Measurements from ENCODE around the gene NOP58.
"Not testable (repeated sequence)": the region's sequence is repeated elsewhere in the genome, so short reads cannot be mapped to it uniquely, and the experiment has no call there.

NOP58 gene

DNA sequence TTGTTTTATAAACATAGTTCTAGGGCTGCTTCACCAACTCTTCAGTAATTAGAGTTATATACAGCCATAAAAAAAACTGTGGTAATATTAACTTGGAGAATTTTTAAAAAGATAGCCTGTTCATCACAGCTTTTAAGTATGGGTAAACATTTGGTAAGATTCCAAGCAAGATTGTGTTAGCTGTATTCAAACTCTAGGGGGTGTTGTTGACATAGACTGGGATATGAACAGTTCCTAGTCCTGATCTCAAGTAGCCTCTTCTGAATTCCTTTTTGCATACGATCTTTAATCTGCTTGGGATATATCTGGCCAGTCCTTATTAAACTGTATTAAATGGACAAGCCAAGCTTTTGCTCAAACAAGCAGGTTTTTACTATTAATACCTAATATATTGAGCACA lies 13.4 kb downstream of the NOP58 start:
- no peaks in the 10 kb centered on the region for H3K9me3 Mint-ChIP-seq
- H3K36me3 Mint-ChIP-seq (ENCODE audit: low read depth) = peaks cover 63% of the 10 kb centered on the region
- H3K27me3 Mint-ChIP-seq = no peaks in the 10 kb centered on the region
- H3K4me3 Mint-ChIP-seq = no peak overlapping the region
- peak overlapping the region; percentile 92 for H3K27ac Mint-ChIP-seq
- peaks cover 53% of the 10 kb centered on the region for H3K4me1 Mint-ChIP-seq (ENCODE audit: low read depth)

- Mint-ChIP-seq H3K4me1 (ENCODE audit: low read depth) (peaks cover 9% of the 10 kb centered on the region), H3K9me3 (no peaks in the 10 kb centered on the region), H3K27ac (no peak overlapping the region), H3K36me3 (ENCODE audit: low read depth) (peaks cover 78% of the 10 kb centered on the region), H3K27me3 (no peaks in the 10 kb centered on the region), H3K4me3 (no peak overlapping the region)
These were observed 21.0 kb downstream of the NOP58 start for GRCh38 chr2:202286595-202286994.

- H3K27me3 Mint-ChIP-seq = no peaks in the 10 kb centered on the region
- H3K36me3 Mint-ChIP-seq (ENCODE audit: low read depth) = peaks cover 78% of the 10 kb centered on the region
- H3K27ac Mint-ChIP-seq = no peak overlapping the region
- H3K4me1 Mint-ChIP-seq (ENCODE audit: low read depth) = peaks cover 29% of the 10 kb centered on the region
- no peaks in the 10 kb centered on the region for H3K9me3 Mint-ChIP-seq
- H3K4me3 Mint-ChIP-seq = no peak overlapping the region
These were observed 24.0 kb downstream of the NOP58 start for GRCh38 chr2:202289394-202290204.

DNA sequence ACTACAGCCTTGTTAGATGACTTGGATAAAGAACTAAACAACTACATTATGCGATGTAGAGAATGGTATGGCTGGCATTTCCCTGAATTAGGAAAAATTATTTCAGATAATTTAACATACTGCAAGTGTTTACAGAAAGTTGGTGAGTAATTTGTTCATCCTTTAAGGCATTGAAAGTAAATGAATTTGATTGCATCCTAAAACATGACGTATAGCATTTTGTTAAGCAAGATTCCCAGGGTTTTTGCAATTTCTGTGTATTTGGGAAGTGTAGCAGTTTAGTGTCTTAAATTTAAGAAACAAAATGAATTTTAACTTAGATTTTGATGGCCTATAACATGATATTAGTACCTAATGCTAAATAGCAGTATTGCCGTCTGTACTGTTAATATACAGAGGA lies 24.8 kb downstream of the NOP58 start:
- H3K36me3 Mint-ChIP-seq (ENCODE audit: low read depth) = peaks cover 80% of the 10 kb centered on the region
- no peak overlapping the region for H3K27ac Mint-ChIP-seq
- H3K27me3 Mint-ChIP-seq = no peaks in the 10 kb centered on the region
- peaks cover 33% of the 10 kb centered on the region for H3K4me1 Mint-ChIP-seq (ENCODE audit: low read depth)
- no peak overlapping the region for H3K4me3 Mint-ChIP-seq
- H3K9me3 Mint-ChIP-seq = no peaks in the 10 kb centered on the region

DNA sequence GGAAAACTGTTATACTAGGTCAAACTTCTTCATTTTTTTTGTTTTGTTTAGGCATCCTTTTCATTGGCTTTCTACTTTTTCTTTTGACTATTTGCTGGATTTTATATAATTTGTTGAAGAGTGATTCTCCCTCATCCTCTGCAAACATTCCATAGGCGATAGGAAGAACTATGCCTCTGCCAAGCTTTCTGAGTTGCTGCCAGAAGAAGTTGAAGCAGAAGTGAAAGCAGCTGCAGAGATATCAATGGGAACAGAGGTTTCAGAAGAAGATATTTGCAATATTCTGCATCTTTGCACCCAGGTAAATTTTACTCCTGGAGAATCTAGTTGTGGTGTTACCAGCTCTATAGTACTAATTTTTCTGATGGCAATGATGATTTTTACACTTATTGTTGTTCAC lies 25.4 kb downstream of the NOP58 start:
- Mint-ChIP-seq H3K27me3 (no peaks in the 10 kb centered on the region), H3K36me3 (ENCODE audit: low read depth) (peaks cover 82% of the 10 kb centered on the region), H3K9me3 (no peaks in the 10 kb centered on the region), H3K27ac (peak overlapping the region; percentile 72), H3K4me3 (no peak overlapping the region), H3K4me1 (ENCODE audit: low read depth) (peaks cover 39% of the 10 kb centered on the region)

- Mint-ChIP-seq H3K27ac (peak overlapping the region; percentile 76), H3K9me3 (no peaks in the 10 kb centered on the region), H3K36me3 (ENCODE audit: low read depth) (peaks cover 90% of the 10 kb centered on the region), H3K4me3 (no peak overlapping the region), H3K27me3 (no peaks in the 10 kb centered on the region), H3K4me1 (ENCODE audit: low read depth) (peaks cover 48% of the 10 kb centered on the region)
These were observed 34.1 kb downstream of the NOP58 start for GRCh38 chr2:202299712-202300111.

DNA sequence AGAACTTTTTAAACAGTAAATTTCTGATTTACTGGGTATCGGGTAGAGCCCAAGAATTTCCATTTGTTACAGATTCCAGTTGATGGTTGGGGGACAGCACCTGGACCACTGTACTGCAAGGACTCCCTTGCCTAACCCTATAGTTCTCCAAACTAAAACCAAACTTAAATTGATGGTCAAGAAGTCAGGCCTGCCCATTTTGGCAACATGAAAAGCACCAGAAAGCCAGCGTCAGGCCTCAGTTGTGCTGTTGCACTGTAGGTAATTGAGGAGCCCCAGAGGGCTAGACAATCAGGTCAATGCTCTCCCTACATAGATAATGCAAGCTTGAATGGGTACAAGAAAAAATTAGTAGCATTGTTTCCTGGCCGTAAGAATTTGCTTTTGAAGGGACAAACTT lies 40.5 kb downstream of the NOP58 start:
- Mint-ChIP-seq H3K36me3 (ENCODE audit: low read depth) (peaks cover 76% of the 10 kb centered on the region), H3K9me3 (no peaks in the 10 kb centered on the region), H3K27ac (no peak overlapping the region), H3K27me3 (no peaks in the 10 kb centered on the region), H3K4me3 (no peak overlapping the region), H3K4me1 (ENCODE audit: low read depth) (peaks cover 10% of the 10 kb centered on the region)

GRCh38 chr2:202307690-202308089 lies 42.1 kb downstream of the NOP58 start:
- Mint-ChIP-seq H3K9me3 (no peaks in the 10 kb centered on the region), H3K27me3 (no peaks in the 10 kb centered on the region), H3K4me3 (no peak overlapping the region), H3K4me1 (ENCODE audit: low read depth) (peaks cover 2% of the 10 kb centered on the region), H3K36me3 (ENCODE audit: low read depth) (peaks cover 63% of the 10 kb centered on the region), H3K27ac (no peak overlapping the region)

GRCh38 chr2:202311823-202312388 lies 46.3 kb downstream of the NOP58 start:
- H3K9me3 Mint-ChIP-seq = no peaks in the 10 kb centered on the region
- peaks cover 22% of the 10 kb centered on the region for H3K36me3 Mint-ChIP-seq (ENCODE audit: low read depth)
- H3K4me1 Mint-ChIP-seq (ENCODE audit: low read depth) = no peaks in the 10 kb centered on the region
- H3K27me3 Mint-ChIP-seq = no peaks in the 10 kb centered on the region
- no peak overlapping the region for H3K27ac Mint-ChIP-seq
- H3K4me3 Mint-ChIP-seq = no peak overlapping the region

DNA sequence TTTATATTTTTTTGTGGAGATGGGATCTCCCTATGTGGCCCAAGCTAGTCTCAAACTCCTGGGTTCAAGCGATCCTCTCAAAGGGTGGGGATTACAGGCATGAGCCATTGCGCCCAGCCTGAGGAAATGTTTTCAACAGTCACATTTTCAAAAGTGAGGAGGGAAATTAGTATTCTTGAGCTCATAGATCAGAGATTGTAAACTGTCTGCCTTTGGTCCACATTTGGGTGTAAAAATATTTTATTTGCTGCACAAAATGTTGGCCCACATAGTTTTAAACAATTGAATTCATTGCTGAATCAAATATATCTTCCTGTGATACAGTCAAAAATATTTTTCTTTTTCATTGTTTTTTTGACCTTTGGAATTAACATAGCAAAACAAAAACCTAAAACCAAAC lies 48.6 kb downstream of the NOP58 start:
- Mint-ChIP-seq H3K27ac (no peak overlapping the region), H3K36me3 (ENCODE audit: low read depth) (peaks cover 10% of the 10 kb centered on the region), H3K4me3 (no peak overlapping the region), H3K9me3 (no peaks in the 10 kb centered on the region), H3K4me1 (ENCODE audit: low read depth) (no peaks in the 10 kb centered on the region), H3K27me3 (no peaks in the 10 kb centered on the region)

- no peak overlapping the region for H3K4me3 Mint-ChIP-seq
- H3K27ac Mint-ChIP-seq = no peak overlapping the region
- no peaks in the 10 kb centered on the region for H3K27me3 Mint-ChIP-seq
- no peaks in the 10 kb centered on the region for H3K9me3 Mint-ChIP-seq
- no peaks in the 10 kb centered on the region for H3K4me1 Mint-ChIP-seq (ENCODE audit: low read depth)
- H3K36me3 Mint-ChIP-seq (ENCODE audit: low read depth) = no peaks in the 10 kb centered on the region
These were observed 51.7 kb downstream of the NOP58 start for GRCh38 chr2:202317080-202317857.

DNA sequence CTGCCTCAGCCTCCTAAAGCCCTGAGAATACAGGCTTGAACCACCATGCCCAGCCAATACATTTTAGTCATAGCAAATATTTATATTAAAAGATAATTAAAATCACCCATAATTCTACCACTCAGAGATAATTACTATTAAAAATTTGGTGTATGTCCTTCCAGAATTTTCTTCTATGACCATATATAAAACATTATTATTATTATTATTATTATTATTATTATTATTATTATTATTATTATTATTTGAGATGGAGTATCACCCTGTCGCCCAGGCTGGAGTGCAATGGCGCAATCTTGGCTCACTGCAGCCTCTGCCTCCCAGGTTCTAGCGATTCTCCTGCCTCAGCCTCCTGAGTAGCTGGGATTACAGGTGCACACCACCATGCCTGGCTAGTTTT lies 54.8 kb downstream of the NOP58 start:
- not testable (repeated sequence) for H3K27ac Mint-ChIP-seq; H3K9me3 Mint-ChIP-seq; H3K4me3 Mint-ChIP-seq; H3K4me1 Mint-ChIP-seq (ENCODE audit: low read depth); H3K27me3 Mint-ChIP-seq
- peaks cover 11% of the 10 kb centered on the region for H3K36me3 Mint-ChIP-seq (ENCODE audit: low read depth)

- Mint-ChIP-seq H3K27me3 (no peaks in the 10 kb centered on the region), H3K9me3 (no peaks in the 10 kb centered on the region), H3K27ac (no peak overlapping the region), H3K36me3 (ENCODE audit: low read depth) (peaks cover 11% of the 10 kb centered on the region), H3K4me1 (ENCODE audit: low read depth) (no peaks in the 10 kb centered on the region), H3K4me3 (no peak overlapping the region)
These were observed 56.9 kb downstream of the NOP58 start for GRCh38 chr2:202322435-202322834.

- Mint-ChIP-seq H3K4me1 (ENCODE audit: low read depth) (no peaks in the 10 kb centered on the region), H3K9me3 (no peaks in the 10 kb centered on the region), H3K27ac (no peak overlapping the region), H3K4me3 (no peak overlapping the region), H3K36me3 (ENCODE audit: low read depth) (peaks cover 11% of the 10 kb centered on the region), H3K27me3 (no peaks in the 10 kb centered on the region)
These were observed 62.3 kb downstream of the NOP58 start for GRCh38 chr2:202327858-202328257.

GRCh38 chr2:202335791-202336467 lies 70.4 kb downstream of the NOP58 start:
- Mint-ChIP-seq H3K4me3 (no peak overlapping the region), H3K36me3 (ENCODE audit: low read depth) (no peaks in the 10 kb centered on the region), H3K27me3 (no peaks in the 10 kb centered on the region), H3K27ac (no peak overlapping the region), H3K9me3 (no peaks in the 10 kb centered on the region), H3K4me1 (ENCODE audit: low read depth) (no peaks in the 10 kb centered on the region)
